Measurements from ENCODE around the gene OGG1.

OGG1 gene

DNA sequence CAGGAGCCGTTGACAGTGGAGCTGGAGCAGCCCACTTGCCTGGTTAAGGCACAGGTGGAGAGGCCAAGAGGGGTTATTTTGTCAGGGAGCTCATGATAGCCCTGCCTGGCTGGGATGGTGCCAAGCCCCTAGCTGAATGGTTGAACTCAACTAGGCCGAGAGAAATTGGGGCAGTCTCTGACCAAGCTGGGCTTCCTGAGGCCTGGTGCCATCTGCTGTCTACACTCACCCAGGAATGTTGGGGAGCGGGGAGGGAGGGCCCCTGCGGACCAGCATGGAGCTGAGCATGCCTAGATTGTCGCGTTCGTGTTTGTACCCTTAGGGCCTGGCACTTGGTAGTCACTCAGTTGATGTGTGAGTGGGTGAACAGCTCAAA lies 17.0 kb upstream of the OGG1 start:
- no peak for TF ChIP-seq CTCF (IDR thresholded peaks at IDR 0.05; ENCODE audit: low read depth, low read length, missing control alignments)
- no peak for DNase-seq (ENCODE audit: low read depth)
- H3K4me3 ChIP-seq (ENCODE audit: low read depth, low read length) = peak overlapping the region; percentile 96

DNA sequence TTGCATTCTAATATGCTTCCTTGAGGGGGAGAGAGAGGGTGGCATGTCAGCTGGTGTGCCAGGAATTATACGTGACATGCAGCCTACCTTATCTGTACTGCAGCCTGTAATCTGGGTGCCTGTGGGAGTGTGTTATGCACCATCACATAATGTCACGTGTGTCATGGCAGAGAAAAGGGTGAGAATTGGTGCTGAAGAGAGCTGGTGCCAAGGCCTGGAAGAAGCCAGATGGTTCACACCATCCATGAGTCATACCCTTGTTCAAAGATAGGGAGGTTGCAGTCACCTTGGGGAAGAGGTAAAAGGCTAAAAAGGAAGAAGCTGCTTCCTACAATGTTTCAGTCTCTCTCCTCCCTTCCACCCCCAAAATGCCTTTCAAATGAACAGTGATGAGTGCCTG lies 12.9 kb upstream of the OGG1 start:
- TF ChIP-seq CTCF (IDR thresholded peaks at IDR 0.05; ENCODE audit: low read depth, low read length, missing control alignments) = no peak
- DNase-seq (ENCODE audit: low read depth) = no peak
- H3K4me3 ChIP-seq (ENCODE audit: low read depth, low read length) = no peak overlapping the region

GRCh38 chr3:9739181-9739580 lies 10.6 kb upstream of the OGG1 start:
- no peak for DNase-seq (ENCODE audit: low read depth)
- no peak overlapping the region for H3K4me3 ChIP-seq (ENCODE audit: low read depth, low read length)
- no peak for TF ChIP-seq CTCF (IDR thresholded peaks at IDR 0.05; ENCODE audit: low read depth, low read length, missing control alignments)

GRCh38 chr3:9742560-9742959 lies 7.2 kb upstream of the OGG1 start:
- DNase-seq (ENCODE audit: low read depth) = no peak
- TF ChIP-seq CTCF (IDR thresholded peaks at IDR 0.05; ENCODE audit: low read depth, low read length, missing control alignments) = no peak
- no peak overlapping the region for H3K4me3 ChIP-seq (ENCODE audit: low read depth, low read length)

- TF ChIP-seq CTCF (IDR thresholded peaks at IDR 0.05; ENCODE audit: low read depth, low read length, missing control alignments) = no peak
- no peak for DNase-seq (ENCODE audit: low read depth)
Measured at GRCh38 chr3:9743548-9743947, 6.2 kb upstream of the OGG1 start.

GRCh38 chr3:9744162-9744561 lies 5.6 kb upstream of the OGG1 start:
- TF ChIP-seq CTCF (IDR thresholded peaks at IDR 0.05; ENCODE audit: low read depth, low read length, missing control alignments) = no peak
- DNase-seq (ENCODE audit: low read depth) = no peak
- no peak overlapping the region for H3K4me3 ChIP-seq (ENCODE audit: low read depth, low read length)

More at GRCh38 chr3:9743548-9743947, 6.2 kb upstream of the OGG1 start:
- H3K4me3 ChIP-seq (ENCODE audit: low read depth, low read length) = no peak overlapping the region

DNA sequence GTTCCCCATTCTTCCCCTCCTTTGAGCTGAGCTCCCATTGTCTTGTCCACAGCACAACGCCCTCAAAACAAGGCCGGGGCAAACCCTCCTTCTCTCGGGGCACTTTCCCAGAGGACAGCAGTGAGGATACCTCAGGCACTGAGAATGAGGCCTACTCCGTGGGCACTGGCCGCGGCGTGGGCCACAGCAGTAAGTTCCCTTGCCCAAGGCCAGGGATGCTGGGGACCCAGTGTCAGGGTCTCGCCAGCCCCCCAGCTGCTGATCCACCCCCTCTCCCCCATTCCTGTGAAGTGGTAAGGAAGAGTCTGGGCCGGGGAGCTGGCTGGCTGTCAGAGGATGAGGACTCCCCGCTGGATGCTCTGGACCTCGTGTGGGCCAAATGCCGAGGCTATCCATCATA lies 4.2 kb upstream of the OGG1 start:
- no peak overlapping the region for H3K4me3 ChIP-seq (ENCODE audit: low read depth, low read length)
- no peak for DNase-seq (ENCODE audit: low read depth)
- TF ChIP-seq CTCF (IDR thresholded peaks at IDR 0.05; ENCODE audit: low read depth, low read length, missing control alignments) = no peak
